ENCODE measurements around the gene DOC2B. TPM values are rescaled to one million over a fixed set of nuclear protein-coding genes. Genes with fewer than 3 reads are reported as not detected.
"Not testable (repeated sequence)": the region's sequence is repeated elsewhere in the genome, so short reads cannot be mapped to it uniquely, and the experiment has no call there.

The DOC2B gene
- total and polyA plus RNA-seq, 2 of the 8 experiments (the other 6 are each of a cell fraction or from before 2014, with no cell fraction given), result 1.3 to 3.3 TPM

DNA sequence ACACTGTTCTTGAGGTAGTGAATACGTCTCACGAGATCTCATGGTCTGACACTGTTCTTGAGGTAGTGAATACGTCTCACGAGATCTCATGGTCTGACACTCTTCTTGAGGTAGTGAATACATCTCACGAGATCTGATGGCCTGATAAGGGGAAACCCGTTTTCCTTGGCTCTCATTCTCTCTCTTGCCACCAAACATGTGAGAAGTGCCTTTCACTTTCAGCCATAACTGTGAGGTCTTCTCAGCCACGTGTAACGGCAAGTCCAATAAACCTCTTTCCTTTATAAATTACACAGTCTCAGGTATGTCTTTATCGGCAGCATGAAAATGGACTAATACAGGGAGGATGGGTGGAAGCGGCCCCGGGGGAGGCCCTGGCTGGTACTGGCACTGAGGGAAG is 12.8 kb downstream of the DOC2B start:
- H2BK5ac ChIP-seq (ENCODE audit: low read depth, low read length); H3K18ac ChIP-seq (ENCODE audit: extremely low read depth, low read length); H3K14ac ChIP-seq (ENCODE audit: insufficient read length); H3K27ac ChIP-seq (ENCODE audit: low read depth, low read length); H3K23ac ChIP-seq (ENCODE audit: insufficient read length); H4K91ac ChIP-seq (replicated peaks; ENCODE audit: insufficient read length, low read length); H2BK120ac ChIP-seq (replicated peaks; ENCODE audit: low read depth, low read length); H3K79me2 ChIP-seq (ENCODE audit: control insufficient read depth in 1 of 2, insufficient read depth in 2 of 2, low read length in 2 of 2); H3K4me3 ChIP-seq (ENCODE audit: extremely low read depth in 1 of 4, insufficient read depth in 2 of 4, low read depth in 3 of 4, low read length in 4 of 4); H3K4me1 ChIP-seq (replicated peaks in 1 of 4; ENCODE audit: control insufficient read depth in 3 of 4, insufficient read depth in 4 of 4, low read length in 3 of 4); H4K20me1 ChIP-seq (replicated peaks in 1 of 2; ENCODE audit: control insufficient read depth in 1 of 2, insufficient read depth in 2 of 2, low read length in 2 of 2); H2AK5ac ChIP-seq (ENCODE audit: low read depth, low read length); H3K36me3 ChIP-seq (ENCODE audit: control insufficient read depth in 2 of 4, insufficient read depth in 4 of 4, low read length in 3 of 4); H3K23me2 ChIP-seq (ENCODE audit: low read depth, low read length); POLR2A ChIA-PET (ENCODE audit: partially characterized antibody); H3K4me2 ChIP-seq (ENCODE audit: insufficient read depth in 1 of 2, low read depth in 2 of 2, low read length in 2 of 2); H3K56ac ChIP-seq (replicated peaks; ENCODE audit: insufficient read length, low read depth, low read length); H4K5ac ChIP-seq (ENCODE audit: insufficient read length, low read depth, low read length); H3K4ac ChIP-seq (replicated peaks; ENCODE audit: insufficient read length, low read depth, low read length); FAIRE-seq; H4K8ac ChIP-seq (ENCODE audit: extremely low read depth, insufficient read depth, low read length); H2BK20ac ChIP-seq (ENCODE audit: low read length); H3K9me3 ChIP-seq (ENCODE audit: insufficient read depth in 2 of 2, low read depth in 1 of 2, low read length in 1 of 2); H3K79me1 ChIP-seq (ENCODE audit: low read depth, low read length); H3K27me3 ChIP-seq (replicated peaks in 1 of 4; ENCODE audit: control insufficient read depth in 3 of 4, extremely low read depth in 1 of 4, insufficient read depth in 3 of 4, low read length in 3 of 4); H3K9ac ChIP-seq (replicated peaks in 1 of 4; ENCODE audit: extremely low read depth in 1 of 4, low read depth in 3 of 4, low read length in 3 of 4); H2BK15ac ChIP-seq (ENCODE audit: low read length); H2AFZ ChIP-seq (ENCODE audit: low read length); DNase-seq (ENCODE audit: low read depth in 1 of 2, low spot score in 2 of 2); H2BK12ac ChIP-seq (ENCODE audit: low read depth, low read length): not testable (repeated sequence)
- WGBS, 2 experiments (ENCODE audit: extremely low coverage in 1 of 2, insufficient coverage in 1 of 2, insufficient read length in 1 of 2, insufficient replicate concordance in 2 of 2, low coverage in 1 of 2, low lambda C conversion rate in 2 of 2, missing lambda C conversion rate in 1 of 2), result 82% methylated on average over 9 of the region's 11 CpGs; no CpG with 5 or more reads in 1 of the 2 experiments
- CTCF ChIA-PET (ENCODE audit: partially characterized antibody), result interaction anchor here (0.6 kb wide), 1 partner anchor 20 kb away, joined by 4 read pairs; no protein-coding TSS in a partner anchor

Data from H1 (cell line).